HG03442 (cell line): ENCODE data around the gene GBX1.

Experiments
- ATAC-seq: cut with Tn5 transposase; IDR thresholded peaks from one replicate; pipeline ENCODE4 v1.9.1; 2021; ENCODE audit warnings: mild to moderate bottlenecking, moderate library complexity; ENCODE audit not compliant: unreplicated experiment

The GBX1 gene

GRCh38 chr7:151174246-151175046 lies 7.0 kb upstream of the GBX1 start:
- no peak for ATAC-seq

GRCh38 chr7:151173386-151174245 lies 6.1 kb upstream of the GBX1 start:
- ATAC-seq = no peak

GRCh38 chr7:151172273-151173141 lies 5.0 kb upstream of the GBX1 start:
- peak; percentile 69 for ATAC-seq

GRCh38 chr7:151168787-151169162 lies 1.3 kb upstream of the GBX1 start:
- no peak for ATAC-seq

- ATAC-seq = peak; percentile 56
These were observed 701 bp upstream of the GBX1 start for GRCh38 chr7:151168003-151168786.

- ATAC-seq = no peak
These were observed 781 bp downstream of the GBX1 start for GRCh38 chr7:151166629-151167196.

GRCh38 chr7:151161757-151162156 lies 5.7 kb downstream of the GBX1 start:
- ATAC-seq = no peak

GRCh38 chr7:151157645-151158329 lies 9.7 kb downstream of the GBX1 start:
- ATAC-seq = no peak

- ATAC-seq = no peak
These were observed 14.6 kb downstream of the GBX1 start for GRCh38 chr7:151152643-151153513.

GRCh38 chr7:151150388-151150787 lies 17.1 kb downstream of the GBX1 start:
- ATAC-seq = no peak

GRCh38 chr7:151148319-151149259 lies 18.9 kb downstream of the GBX1 start:
- no peak for ATAC-seq

- ATAC-seq = no peak
These were observed 20.7 kb downstream of the GBX1 start for GRCh38 chr7:151146761-151147160.

GRCh38 chr7:151144387-151144786 lies 23.1 kb downstream of the GBX1 start:
- no peak for ATAC-seq

- no peak for ATAC-seq
These were observed 24.1 kb downstream of the GBX1 start for GRCh38 chr7:151143261-151144015.

GRCh38 chr7:151142686-151143040 lies 24.8 kb downstream of the GBX1 start:
- ATAC-seq = no peak

GRCh38 chr7:151141855-151142685 lies 25.4 kb downstream of the GBX1 start:
- no peak for ATAC-seq
